GM21447 (cell line): ENCODE measurements around the gene SORBS2.

ENCODE experiments used
- ATAC-seq: cut with Tn5 transposase; IDR thresholded peaks from one replicate; pipeline ENCODE4 v1.9.1; 2021; ENCODE audit not compliant: unreplicated experiment

Gene SORBS2

DNA sequence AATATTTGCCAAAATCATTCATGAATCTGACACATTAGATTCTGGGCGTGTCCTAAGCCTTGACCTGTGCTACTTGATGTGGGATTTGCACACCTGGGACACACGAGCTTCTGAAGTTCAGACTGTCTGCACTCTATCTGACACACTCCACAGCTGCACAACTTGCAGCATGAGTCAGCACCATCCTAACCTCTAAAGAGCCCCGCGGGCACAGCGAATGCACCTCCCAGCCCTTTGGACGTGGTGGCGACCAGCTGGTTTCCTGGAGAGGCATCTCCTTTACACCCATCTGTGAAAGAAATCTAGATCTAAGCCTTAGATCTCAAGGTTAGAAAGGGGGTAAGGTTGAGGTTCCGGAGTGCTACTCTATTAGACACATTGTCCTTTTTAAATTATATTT, 69.2 kb downstream of the SORBS2 start:
- peak; percentile 60 for ATAC-seq

GRCh38 chr4:185741795-185742194, 70.2 kb downstream of the SORBS2 start:
- ATAC-seq = no peak

DNA sequence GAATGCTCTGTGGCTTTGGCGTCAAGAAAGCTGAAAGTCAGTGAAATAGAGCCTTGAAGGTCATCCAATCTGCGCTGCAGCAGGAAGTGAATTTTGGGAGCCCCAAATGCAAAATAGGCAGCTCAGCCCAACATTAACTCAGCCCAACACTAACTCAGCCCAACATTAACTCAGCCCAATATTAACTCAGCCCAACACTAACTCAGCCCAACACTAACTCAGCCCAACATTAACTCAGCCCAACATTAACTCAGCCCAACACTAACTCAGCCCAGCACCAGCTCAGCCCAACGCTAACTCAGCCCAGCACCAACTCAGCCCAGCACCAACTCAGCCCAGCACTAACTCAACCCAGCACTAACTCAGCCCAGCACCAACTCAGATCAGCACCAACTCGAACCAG, 71.5 kb downstream of the SORBS2 start:
- ATAC-seq = no peak

- no peak for ATAC-seq
These were observed 73.2 kb downstream of the SORBS2 start for GRCh38 chr4:185738820-185739219.

GRCh38 chr4:185738038-185738552, 73.9 kb downstream of the SORBS2 start:
- ATAC-seq = no peak

DNA sequence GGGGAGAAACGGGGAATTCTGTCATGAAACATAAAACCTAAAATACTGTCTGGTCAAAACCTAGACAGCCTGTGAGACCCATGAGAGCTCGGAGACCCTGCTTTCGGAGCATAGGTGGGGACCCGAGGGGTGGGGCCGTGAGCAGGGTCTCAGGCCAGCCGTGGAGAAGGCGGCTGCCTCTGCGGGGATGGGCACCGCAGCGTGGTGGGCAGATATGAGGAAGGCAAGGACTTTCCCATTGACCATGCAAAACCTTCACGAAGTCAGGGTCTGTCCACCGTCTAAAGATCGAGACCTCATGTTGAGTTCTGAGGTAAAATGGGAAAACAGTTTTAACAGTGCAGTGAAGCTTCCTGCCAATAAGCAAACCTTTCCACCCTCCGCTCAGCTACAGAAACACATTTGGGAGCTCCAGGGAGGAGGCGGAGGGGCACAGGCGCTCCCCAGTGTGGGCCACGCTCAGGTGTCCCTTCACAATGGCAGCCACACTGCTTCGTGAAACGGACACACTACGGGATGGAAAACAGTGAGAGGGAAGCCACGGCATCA, 74.4 kb downstream of the SORBS2 start:
- no peak for ATAC-seq

DNA sequence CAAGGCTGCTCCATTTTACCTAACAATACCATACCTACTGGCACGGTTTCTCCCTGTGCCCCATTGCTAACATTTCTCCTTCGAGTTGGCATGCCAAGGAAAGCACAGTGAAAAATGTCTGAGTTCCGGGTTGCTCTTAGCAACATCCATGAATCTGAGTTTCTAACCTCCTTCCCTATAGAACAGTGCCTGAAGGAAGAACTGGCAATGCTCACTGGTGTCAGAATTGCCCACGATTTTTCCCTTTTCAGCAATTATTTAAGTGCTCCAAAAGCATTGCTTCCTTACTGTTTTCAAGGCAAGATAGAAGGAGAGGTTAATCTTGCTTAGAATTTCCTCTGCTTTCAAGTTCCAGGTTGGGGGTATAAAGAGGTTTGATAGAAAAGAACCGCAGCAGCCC, 75.1 kb downstream of the SORBS2 start:
- ATAC-seq = no peak

DNA sequence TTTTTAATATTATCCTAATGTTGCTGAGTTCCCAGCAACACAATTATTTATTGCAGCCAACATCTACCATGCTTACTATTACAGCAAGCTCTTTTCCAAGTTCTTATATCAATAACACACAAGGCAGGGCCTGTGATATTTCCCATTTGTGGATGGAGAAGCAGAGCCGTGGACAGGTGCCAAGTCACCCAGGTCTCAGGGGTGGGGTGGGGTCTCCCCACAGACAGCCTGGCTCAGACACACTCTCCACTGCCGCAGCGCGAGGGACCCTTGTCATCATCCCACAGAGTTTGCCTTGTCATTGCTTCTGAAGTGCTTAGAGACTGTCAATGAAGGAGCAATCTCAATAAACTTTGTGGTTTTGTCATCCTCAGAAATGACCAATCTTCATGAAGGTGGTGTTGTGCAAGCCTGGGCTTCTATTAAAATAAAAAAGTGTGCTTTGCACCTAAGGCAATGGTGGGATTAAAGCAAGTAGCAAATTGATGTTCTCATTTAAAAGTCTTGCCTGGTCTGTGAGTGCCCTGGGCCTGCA, 76.1 kb downstream of the SORBS2 start:
- no peak for ATAC-seq

DNA sequence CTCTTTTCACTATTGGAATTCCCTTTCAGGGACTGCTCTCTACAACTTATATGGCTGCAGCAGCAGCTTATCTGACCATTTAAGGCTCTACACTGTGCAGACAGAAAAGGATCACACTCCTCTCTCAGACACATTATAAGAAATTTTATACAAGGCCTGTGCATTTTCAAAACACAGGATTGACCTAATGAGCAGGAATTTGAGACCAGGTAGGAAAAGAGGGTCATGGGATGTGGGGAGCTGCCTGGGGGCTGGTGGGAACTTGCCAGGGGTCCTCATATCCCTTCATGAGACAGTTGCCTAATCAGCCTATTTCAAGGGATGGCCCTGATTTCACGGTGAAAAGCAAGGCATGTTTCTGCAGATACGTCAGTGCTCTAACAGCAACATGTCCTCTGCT, 77.1 kb downstream of the SORBS2 start:
- no peak for ATAC-seq

DNA sequence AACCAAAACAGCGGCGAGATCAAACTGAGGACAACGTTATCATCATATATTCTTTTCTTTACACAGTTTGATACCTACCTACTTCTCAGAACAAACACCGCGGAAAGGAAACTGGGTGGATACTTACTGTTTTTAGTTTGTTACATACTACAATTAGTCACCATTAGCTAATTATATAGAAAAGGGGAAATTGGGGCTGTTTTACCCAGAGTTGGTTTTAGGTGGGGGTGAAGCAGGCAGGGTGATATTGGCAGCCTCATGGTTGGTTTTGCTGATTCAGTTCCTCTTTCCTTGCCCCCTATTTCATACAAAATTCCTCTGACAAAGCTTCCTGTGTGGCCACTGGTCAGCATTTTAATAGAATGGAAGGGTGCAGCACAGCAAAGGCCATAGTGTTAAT, 77.8 kb downstream of the SORBS2 start:
- peak; percentile 66 for ATAC-seq

- peak; percentile 55 for ATAC-seq
These were observed 81.0 kb downstream of the SORBS2 start for GRCh38 chr4:185730849-185731608.

- peak; percentile 48 for ATAC-seq
These were observed 81.6 kb downstream of the SORBS2 start for GRCh38 chr4:185730387-185730786.

DNA sequence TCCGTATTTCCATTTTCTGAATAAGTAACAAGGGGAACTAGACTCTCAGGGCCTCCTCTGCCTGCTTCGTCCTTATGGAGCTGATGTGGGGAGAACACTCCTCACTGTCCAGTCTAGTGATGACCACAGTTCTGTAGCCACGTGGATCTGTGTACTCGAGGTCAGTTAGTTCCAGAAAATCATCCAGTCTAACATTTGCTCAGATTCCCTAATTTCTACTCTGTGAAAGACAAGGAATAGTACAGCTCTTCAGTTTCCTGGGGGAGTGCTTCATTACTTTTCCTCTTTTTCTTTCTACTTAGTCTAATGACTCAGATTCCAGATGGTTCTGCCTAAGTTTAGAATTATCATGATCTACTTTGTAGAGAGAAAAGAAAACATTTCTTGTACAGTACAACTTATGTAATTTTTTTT, 82.6 kb downstream of the SORBS2 start:
- ATAC-seq = no peak

DNA sequence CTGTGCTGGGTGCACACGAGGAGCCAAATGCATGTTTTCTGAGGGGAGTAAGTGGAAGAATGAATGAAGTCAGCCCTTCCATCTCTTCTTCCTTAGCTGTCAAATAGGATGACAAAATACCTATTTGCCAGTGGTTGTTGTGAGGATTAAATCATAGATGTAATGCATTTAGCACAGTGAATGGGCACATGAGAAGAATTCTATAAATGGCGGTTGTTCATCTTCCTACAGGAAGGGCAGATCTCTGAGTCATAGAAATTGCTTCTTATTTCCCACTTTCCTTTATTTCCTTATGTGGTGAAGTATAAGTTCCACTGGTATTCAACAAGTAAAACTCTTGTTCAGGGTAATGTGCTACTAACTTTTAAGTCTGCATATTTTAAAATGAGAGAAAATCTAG, 83.1 kb downstream of the SORBS2 start:
- no peak for ATAC-seq

- no peak for ATAC-seq
These were observed 85.1 kb downstream of the SORBS2 start for GRCh38 chr4:185726931-185727330.

- no peak for ATAC-seq
These were observed 88.2 kb downstream of the SORBS2 start for GRCh38 chr4:185723631-185724260.

- no peak for ATAC-seq
These were observed 90.0 kb downstream of the SORBS2 start for GRCh38 chr4:185722029-185722316.

GRCh38 chr4:185721190-185722028, 90.6 kb downstream of the SORBS2 start:
- no peak for ATAC-seq

DNA sequence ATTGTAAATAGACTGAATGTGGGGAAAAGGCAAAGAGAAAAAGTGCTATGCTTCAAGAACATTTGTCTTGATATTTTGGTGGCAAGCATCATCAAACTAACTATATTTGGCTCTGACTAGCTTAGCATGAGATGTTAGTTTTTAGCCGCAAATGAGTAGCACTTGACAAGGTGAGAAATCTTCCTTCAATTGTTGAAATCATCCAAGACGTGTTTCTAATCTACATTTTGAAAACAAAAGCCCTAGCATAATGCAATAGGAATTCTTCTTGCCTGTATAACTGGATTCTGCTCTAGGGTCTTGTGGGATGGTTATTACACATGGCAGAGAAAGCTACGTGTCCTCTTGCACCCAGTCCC, 92.5 kb downstream of the SORBS2 start:
- ATAC-seq = no peak

DNA sequence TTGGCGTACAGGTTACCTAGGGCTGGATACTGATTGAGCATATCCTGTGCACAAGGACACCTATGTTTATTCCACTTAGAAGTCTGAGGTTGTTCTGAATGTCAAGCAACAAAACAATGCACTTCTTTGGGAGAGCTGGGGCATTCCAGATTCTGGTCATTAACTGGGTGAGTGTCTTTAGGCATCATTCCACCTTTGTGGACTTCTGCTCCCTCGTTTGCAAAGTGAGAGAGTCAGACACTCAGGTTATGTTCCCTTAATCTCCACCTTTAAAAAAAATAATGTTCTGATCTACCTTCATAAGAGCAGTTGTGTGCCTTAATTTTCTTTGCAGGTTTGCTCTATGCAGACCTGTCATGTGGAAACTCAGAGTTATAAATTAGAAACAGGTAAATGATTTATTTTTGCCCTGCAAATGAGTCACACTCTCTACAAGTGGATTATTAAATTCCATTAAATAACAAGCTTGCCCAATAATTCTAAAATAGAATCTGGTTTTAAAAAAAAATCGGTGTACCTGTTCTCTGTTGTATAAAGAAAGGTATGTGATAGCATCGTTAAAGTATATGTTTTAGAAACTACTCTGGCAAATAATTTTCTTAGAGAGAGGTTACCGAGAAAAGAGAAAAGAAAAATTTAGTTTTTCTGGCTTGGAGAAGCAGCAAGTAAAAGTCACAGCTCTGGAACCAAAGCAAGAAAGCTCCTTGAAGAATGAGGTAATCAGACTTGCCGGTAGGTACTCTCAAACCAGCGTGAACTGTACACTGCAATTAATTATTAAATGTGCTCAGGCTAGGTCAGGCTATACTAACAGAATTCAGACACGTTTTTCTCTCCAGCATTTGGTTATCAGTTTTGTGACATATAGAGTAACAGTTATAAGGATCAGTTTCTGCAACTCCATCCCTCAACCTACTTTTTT, 93.2 kb downstream of the SORBS2 start:
- no peak for ATAC-seq
